ENCODE results near the gene GTPBP6.

GRCh38 chrX:357035-357692 is 38.6 kb upstream of the GTPBP6 start:
- TF ChIP-seq CTCF (IDR thresholded peaks at IDR 0.05), result no peak
- TF ChIP-seq POLR2A (IDR thresholded peaks at IDR 0.05), result no peak
- no peak for TF ChIP-seq POLR2AphosphoS5 (IDR thresholded peaks at IDR 0.05)
- TF ChIP-seq EP300 (IDR thresholded peaks at IDR 0.05), result no peak
